HL-60/S4 (cell line): Measurements from ENCODE around the gene CRACR2B.

Experiments
- in situ Hi-C: fragments of 300-500 bp; cut with MboI; formaldehyde crosslinking; loops from 2 replicates; pipeline ENCODE4 v1.14.3; 2022; ENCODE audit warnings: low sequenced_read_pairs

The CRACR2B gene

DNA sequence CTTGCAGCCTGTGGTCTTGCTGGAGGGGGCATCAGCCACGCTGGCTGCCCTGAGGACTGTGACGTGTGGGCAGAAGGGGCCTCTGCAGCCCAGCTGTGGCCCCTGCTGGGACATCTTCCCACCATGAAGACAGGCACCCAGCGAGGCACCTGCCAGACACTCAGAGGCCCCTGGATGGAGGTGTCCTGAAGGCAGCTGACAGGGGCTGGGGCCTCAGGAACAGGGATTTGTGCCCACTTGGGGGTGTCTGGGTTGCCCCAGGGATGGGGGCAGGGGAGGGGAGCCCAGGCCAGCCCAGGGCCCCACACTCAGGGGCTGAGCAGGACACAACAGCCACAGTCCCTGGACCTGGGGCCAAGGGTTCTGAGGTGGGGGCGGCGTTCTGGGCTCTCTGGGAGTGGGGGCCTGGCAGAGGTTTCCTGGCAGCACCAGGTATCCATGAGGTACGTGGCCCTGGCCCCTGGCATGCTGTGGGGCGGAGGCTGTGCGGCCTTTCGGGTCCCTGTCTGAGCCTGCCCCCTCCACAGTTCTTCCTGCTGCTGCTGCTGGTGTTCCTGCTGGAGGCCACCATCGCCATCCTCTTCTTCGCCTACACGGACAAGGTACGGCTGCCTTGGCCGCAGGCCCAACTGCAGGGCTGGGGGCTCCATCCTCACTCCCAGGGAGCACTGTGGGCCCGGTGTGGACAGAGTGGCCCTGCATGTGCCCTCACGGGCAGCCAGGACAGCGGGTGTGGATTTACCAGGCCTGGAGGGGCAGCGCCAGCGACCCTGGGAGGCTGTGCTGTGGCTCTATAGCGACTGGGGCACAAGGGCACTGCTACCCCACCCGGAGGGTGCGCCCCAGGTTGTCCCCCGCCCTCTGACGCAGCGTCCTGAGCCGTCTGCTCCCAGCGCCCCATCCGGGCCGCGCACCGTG is 36.5 kb downstream of the CRACR2B start:
- in situ Hi-C loops = loop anchor here (25.0 kb wide), 1 partner anchor 198 kb away; the partner anchor contains the start of gene MUC2

DNA sequence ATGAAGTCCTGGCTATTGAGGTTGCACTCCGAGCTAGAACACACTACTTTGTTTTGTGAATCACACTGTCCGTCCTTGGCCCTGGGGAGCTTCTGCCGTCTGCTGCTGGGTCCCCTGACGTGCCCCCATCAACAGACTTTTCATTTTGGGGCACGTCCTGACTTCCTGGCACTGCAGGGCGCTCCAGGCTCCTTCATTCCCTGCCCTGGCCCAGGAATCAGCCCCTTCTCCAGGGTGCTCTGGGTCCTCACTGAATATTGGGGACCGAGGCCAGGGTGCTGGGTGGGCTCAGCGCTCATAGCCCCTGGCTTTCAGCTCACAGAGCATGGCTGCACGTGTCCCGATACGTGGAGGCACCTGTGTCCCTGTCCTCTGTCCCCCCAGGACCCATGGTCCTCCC is 37.2 kb downstream of the CRACR2B start:
- in situ Hi-C loops = loop anchor here (25.0 kb wide), 1 partner anchor 197 kb away; the partner anchor contains the start of gene MUC2

DNA sequence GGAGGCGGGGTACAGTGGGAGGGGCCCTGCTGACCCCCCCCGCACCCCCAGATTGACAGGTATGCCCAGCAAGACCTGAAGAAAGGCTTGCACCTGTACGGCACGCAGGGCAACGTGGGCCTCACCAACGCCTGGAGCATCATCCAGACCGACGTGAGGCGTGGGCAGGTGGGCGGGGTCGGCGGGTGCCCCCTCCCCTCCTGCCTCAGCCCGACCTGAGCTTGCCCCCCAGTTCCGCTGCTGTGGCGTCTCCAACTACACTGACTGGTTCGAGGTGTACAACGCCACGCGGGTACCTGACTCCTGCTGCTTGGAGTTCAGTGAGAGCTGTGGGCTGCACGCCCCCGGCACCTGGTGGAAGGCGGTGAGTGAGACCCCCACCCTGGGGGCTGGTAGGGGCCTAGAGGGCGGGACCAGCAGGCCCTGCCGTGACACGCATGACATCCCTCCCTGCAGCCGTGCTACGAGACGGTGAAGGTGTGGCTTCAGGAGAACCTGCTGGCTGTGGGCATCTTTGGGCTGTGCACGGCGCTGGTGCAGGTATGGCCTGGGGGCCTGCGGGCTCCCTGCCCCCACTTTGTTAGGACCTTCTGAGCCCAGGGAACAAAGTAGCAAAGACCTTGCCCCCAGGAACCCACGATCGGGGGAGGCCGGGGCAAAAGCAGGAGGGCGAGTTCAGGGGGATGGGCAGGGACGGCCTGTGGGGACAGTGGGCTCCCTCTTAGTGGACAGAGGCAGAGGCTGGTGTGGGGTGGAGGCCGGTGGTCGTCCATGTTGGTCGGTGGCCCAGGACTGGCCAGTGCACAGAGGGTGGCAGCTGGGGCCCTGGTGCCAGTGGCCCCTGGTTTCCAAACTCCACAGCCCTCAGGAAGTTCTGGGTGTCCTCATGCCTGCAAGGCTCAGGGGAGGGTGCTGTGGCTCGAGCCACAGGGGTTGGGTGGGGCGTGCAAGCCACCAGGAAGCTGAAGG is 38.0 kb downstream of the CRACR2B start:
- in situ Hi-C loops = loop anchor here (25.0 kb wide), 1 partner anchor 197 kb away; the partner anchor contains the start of gene MUC2

DNA sequence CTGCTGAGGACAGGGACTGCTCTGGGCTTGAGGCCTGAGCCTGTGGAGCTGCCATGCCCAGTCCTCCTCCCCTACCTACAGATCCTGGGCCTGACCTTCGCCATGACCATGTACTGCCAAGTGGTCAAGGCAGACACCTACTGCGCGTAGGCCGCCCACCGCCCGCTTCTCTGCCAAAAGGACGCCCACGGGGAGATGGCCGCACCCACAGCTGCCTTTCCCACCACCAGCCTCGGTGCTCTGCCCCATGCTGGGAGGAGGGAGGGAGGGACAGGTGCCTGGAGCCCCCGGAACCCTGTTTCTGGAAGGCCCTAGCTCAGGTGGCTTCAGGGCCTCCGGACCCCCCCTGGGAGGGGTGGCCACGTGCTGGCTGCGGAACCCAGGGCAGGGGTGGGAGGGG is 38.8 kb downstream of the CRACR2B start:
- in situ Hi-C loops = loop anchor here (25.0 kb wide), 1 partner anchor 196 kb away; the partner anchor contains the start of gene MUC2

DNA sequence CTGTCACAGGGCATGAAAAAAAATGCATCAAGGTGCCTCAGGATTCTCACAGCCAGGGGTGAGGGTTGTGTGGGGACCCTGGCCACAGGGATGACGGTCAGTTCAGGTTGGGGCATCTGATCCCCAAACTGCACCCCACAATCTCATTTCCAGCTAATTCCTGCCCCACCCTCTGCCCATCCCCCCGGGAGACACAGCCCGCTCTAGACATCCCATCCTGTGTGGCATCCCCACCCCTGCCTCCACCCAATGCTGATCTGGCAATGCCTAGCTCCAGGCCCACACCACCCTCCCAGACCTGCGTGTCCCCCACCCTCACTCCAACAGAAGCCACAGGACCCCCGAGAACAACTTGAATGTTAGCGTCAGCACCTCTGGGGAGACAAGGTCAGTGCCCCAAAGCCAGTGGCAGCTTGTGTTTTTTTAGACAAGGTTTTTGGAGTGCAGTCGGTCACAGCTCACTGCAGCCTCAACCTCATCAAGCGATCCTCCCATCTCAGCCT is 40.2 kb downstream of the CRACR2B start:
- in situ Hi-C loops = loop anchor here (25.0 kb wide), 1 partner anchor 194 kb away; the partner anchor contains the start of gene MUC2

DNA sequence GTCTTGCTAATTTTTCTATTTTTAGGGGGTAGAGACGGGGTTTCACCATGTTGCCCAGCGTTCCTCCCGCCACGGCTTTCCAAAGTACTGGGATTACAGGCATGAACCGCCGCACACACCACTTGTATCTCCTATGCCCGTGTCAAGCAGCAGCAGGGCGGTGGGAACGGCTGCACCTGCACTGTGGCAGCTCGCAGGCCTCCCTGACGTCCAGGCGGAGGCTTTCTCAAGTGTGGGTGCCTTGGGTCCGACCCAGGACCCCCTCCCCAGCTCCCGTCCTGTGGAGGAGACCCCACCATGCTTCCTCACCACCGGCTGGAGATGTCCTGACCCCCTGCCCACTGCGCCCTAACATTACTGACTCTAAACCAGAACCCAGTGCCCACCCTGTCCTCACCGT is 40.7 kb downstream of the CRACR2B start:
- in situ Hi-C loops = loop anchor here (25.0 kb wide), 1 partner anchor 194 kb away; the partner anchor contains the start of gene MUC2

DNA sequence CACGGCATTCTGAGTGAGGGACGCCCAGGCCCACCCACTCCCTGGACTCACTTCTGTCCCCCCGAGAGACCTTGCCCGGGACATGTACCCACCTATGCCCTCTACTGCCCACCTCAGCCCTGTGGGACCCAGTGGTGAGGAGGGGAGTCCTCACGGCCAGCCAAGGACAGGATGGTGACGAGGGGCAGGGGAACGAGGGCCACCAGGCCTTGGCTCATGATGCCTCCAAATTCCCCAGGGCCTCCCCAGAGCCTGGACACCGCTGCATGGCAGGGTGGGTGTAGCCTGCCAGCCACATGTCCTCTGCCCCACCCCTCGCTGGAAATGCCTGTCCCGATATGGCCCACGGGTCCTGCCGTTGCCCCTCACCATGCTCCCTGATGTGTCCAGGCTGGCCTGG is 41.1 kb downstream of the CRACR2B start:
- in situ Hi-C loops = loop anchor here (25.0 kb wide), 1 partner anchor 193 kb away; the partner anchor contains the start of gene MUC2

DNA sequence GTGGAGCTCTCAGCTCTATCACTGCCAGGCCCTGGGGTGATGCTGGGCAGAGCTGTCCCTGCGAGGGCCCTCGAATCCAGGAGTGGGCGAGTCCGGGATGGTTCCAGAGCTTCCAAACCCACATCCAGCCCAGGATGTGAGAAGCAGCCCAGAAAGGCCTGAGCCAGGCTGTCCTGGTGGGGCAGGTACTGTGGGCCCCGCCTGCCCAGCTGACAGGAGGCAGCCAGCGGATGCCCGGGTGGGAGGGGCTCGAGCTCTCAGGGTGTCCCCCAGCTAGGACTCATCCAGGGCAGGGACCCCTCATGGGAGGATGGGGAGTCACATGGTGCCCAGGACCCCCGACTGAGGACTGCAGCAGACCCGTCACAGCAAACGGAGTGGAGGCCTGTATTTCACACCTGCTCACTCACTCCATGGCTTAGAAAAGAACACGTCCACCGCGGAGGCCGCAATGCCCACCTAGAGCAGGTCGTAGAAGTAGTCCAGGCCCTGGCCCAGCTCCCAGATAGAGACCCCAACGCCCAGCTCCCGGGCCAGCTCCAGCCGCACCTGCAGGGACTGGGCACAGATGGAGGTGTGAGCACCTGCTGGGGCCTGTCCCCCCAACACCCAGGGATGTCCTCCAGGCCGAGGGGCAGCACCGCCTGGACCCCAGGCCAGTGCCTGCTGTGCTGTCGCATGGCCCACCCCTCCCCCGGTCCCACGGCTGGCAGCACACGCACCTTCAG is 41.8 kb downstream of the CRACR2B start:
- in situ Hi-C loops = loop anchor here (25.0 kb wide), 1 partner anchor 193 kb away; the partner anchor contains the start of gene MUC2

DNA sequence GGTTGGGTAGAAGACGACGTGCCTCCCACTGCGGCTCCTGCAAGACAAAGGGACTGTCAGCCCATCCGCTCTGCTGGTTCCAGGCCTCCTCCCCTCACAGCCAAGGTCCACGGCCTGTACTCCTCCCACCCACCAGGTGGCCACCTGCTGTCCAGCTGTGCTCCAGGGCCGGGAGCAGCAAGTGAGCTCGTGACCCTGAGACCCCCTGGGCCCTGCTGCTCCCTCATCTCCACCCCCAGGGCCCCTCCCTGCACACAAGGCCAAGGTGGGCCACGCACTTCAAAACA is 42.4 kb downstream of the CRACR2B start:
- in situ Hi-C loops = loop anchor here (25.0 kb wide), 1 partner anchor 192 kb away; the partner anchor contains the start of gene MUC2

DNA sequence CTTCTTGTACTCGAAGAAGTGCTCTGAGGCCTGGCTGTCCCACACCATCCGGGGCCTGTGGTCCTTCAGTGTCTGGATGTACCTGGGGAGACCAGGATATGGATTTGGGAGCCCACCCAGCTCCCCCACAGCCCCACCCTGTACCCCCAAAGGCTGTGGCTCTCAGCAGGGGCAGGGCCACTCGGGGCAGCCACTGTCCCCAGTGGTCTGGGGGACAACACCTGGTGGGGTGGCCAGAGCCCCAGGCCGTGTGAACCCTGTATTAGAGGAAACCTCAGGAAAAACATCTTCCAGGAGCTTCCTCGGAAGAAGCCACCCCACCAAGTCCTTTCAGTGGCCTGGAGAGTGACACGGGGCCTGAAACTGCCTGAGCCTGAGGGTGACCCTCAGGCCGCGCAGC is 42.7 kb downstream of the CRACR2B start:
- in situ Hi-C loops = loop anchor here (25.0 kb wide), 1 partner anchor 192 kb away; the partner anchor contains the start of gene MUC2

DNA sequence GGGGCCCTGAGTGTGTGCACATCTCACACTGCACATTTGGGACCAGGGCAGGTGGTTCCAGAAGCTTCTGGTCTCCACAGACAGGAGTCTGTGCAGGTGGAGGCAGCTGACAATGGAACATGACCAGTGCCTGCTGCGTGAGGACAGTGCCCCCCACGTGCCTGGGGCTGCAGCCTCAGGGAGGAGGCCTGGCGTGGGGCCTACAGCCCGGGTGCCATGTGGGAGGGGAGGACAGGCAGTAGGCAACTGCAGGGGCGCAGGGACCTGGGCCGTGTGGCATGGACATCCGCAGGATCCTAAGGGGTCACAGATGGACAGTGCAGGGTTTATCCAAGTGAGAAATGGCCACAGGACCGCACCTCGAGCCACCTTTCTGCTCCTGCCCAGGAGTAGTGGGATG is 43.8 kb downstream of the CRACR2B start:
- in situ Hi-C loops = loop anchor here (25.0 kb wide), 1 partner anchor 191 kb away; the partner anchor contains the start of gene MUC2

DNA sequence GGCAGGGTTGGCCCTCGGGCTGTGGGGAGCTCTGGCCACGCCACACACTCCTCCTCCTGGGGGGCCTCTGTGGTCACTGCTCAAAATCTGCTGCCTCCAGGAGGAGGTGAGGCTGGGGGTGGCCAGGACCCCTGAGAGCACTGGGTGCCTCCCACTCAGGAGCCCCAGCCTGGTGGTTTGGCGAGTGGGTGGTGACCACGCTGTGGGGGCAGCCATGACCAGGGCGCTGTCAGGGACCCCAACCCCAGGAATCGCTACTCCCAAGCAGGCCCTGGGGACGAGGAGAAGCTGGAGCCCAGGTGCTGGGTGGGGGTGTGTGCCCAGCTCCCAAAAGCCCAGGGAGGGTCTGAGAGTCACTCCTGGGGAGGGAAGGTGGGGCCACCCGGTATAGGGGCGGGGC is 45.1 kb downstream of the CRACR2B start:
- in situ Hi-C loops = loop anchor here (25.0 kb wide), 1 partner anchor 190 kb away; the partner anchor contains the start of gene MUC2

DNA sequence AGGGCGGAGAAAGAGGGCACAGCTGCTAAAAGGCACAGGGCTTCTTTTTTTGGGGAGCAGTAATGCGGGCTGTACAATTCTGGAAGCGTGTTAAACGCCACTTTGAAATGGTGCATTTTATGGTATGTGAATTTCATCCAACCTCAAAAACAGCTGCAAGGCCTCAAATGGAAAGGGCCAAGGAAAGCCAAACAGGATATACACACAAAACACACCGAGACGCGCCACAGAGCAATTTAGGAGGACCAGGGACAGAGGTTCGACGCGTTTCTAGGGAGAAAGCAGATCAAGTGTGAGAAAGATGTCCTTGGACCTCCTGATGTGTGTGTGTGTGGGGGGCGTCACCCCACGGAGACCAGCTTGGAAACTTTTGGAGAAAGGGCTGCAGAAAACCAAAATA is 46.0 kb downstream of the CRACR2B start:
- in situ Hi-C loops = loop anchor here (25.0 kb wide), 1 partner anchor 189 kb away; the partner anchor contains the start of gene MUC2

DNA sequence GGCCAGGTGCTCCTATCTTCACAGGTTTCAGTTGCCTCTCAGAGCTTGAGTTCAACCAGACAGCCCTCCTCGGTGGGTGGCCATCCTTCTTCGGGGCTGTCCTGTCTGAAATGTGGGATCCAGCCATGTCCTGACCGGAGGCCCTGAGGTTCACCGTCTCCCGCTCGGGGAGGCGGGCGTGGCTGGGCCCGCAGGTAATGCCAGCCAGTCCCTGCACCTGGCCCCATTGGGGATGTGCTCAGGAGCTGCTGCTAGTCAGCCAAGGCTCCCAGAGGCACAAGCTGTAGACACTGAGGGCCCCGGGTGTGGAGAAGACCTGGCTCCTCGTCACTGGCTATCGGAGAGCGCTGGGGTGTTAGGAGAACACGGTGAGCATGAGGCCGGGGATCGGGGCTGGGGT is 47.5 kb downstream of the CRACR2B start:
- in situ Hi-C loops = no loop called here

DNA sequence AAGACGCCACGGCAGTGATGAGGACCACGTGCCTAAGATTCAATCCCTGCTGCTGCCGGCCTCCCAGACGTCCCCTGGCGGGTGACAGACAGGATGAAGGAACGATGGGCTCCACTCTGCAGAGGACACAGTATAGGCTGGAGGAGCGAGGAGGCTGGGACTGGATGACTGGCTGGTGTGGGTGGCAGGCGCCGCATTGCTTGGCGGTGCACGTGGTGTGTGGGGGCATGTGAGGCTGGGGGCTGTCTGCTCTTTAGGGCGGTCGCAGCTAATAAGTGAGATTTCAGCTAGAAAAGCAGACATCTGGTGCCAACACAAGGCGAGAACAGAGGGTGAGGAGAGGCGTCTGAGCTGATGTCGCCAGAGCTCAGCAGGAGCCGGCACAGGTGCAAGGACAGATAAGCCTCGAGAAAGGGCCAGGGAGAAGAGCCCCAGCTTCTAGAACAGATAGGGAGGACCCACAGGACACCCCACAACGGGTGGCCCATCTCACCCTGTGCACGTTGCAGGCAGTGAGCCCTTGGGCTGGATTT is 48.1 kb downstream of the CRACR2B start:
- in situ Hi-C loops = no loop called here

DNA sequence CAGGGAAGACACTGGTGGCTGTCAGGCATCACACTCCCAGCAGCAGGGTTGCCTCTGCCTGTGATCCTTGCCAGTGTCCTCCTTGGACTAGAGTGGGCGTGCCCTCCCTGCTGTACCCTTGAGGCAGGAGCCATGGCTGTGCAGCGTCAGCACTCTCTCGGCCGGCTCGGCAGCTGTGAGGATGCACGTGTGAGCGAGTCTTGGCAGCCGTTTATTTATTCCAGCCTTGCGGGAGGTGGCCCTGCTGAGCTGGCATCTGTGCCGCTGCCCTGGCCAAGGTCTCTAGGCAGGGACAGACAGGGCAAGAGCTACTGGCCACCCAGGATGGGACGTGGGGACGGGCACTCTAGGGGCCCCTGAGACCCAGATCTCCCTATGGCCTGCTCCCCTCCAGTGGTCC is 48.8 kb downstream of the CRACR2B start:
- in situ Hi-C loops = no loop called here

DNA sequence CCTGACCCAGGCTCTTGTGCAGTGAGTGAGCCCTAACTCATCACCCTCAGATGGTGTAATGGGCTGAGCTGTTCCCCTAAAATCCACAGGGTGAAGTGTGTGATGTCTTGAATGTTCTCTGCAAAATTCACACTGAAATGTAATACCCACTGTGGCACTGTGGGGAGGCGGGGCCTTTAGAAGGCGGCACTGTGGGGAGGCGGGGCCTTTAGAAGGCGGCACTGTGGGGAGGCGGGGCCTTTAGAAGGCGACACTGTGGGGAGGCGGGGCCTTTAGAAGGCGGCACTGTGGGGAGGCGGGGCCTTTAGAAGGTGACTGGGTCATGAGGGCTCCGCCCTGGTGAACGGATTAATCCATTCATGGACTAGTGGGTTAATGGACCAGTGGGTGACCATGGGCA is 49.8 kb downstream of the CRACR2B start:
- in situ Hi-C loops = no loop called here

DNA sequence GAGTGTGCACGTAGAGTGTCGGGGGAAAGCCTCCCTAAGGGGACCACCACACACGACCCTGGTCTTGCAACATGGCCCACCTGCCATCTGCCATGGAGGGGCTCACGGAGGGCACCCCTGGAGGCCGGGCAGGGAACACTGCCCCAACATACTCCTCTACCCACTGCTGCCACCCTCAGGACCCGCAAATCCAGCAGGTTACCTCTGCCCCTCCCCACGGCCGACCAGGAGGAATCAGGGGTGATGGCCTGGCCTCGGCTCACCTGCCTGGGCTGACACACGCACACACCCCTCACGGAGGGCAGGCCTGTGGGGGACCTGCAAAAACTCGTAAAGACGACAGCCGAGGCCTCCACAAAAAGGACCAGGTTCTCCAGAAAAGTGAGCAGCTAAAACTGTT is 52.7 kb downstream of the CRACR2B start:
- in situ Hi-C loops = no loop called here
